Measurements from ENCODE around the gene CYBA.
A peak's percentile ranks its signal among the peaks of the same experiment; 100 is the strongest.

CYBA gene

DNA sequence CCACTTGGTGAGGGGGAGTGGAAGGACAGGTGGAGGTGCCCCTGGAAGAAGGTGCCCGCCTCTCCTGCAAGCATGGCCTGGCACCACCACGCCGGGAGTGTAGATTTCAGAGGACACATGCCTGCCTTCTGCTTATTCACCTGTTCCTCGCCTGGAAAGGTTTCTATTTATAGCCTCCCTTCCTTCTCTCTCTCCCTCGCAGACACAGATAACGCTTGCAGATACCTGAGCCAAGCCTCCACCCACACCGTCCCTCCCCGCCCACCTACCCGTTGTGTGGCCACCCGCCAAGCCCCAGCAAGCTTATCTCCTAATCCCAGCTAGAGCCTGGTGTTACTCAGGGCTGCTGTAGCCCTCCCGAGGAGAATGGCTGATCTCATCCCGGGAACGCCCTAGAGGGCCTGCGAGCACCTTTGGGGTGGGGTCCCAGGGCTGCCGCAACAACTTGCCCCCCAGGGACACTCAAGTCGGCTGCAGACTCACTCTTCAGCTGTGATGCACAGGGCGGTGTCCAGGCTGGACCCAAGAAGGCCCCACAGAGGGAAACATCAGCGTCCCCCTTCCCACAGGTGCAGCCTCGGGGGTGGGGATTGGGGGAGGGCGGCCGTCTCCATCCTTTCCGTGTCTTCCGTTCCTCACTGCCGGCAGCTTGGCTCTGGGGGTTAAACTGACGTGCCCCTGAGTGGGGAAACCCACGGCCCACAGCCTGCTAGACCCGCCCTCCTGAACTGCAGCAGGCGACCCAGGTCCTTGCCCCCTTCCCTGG, 37.3 kb upstream of the CYBA start:
- no peak for TF ChIP-seq CTCF (IDR thresholded peaks at IDR 0.05; ENCODE audit: insufficient read depth, low read length, poor library complexity, severe bottlenecking)
- no peaks in the 10 kb centered on the region for H3K36me3 ChIP-seq (ENCODE audit: control insufficient read depth, insufficient read depth, low read length)
- H3K27me3 ChIP-seq (replicated peaks; ENCODE audit: control insufficient read depth, insufficient read depth, low read length) = peaks cover 1% of the 10 kb centered on the region; the same call in 1 of the 2 replicates
- H3K4me3 ChIP-seq (replicated peaks; ENCODE audit: low read depth, low read length) = no peak overlapping the region
- DNase-seq (ENCODE audit: extremely low read depth, insufficient read length) = no peak

DNA sequence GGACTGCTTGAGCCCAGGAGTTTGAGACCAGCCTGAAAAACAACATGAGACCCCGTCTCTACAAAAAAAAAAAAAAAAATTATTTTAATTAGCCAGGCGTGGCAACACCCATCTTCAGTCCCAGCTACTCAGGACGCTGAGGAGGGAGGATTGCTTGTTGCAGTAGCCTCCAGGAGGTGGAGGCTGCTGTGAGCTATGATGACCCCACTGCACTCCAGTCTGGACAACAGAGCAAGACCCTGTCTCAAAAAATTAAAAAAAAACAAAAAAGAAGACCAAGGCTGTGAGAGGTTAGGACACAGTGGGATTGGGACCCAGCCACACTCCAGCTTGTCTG, 36.8 kb upstream of the CYBA start:
- H3K27me3 ChIP-seq (replicated peaks; ENCODE audit: control insufficient read depth, insufficient read depth, low read length) = peaks cover 1% of the 10 kb centered on the region; the same call in 1 of the 2 replicates
- no peak for DNase-seq (ENCODE audit: extremely low read depth, insufficient read length)

GRCh38 chr16:88687254-88687576, 36.4 kb upstream of the CYBA start:
- no peak for TF ChIP-seq CTCF (IDR thresholded peaks at IDR 0.05; ENCODE audit: insufficient read depth, low read length, poor library complexity, severe bottlenecking)
- DNase-seq (ENCODE audit: extremely low read depth, insufficient read length) = no peak
- no peaks in the 10 kb centered on the region for H3K36me3 ChIP-seq (ENCODE audit: control insufficient read depth, insufficient read depth, low read length)
- no peak overlapping the region for H3K4me3 ChIP-seq (replicated peaks; ENCODE audit: low read depth, low read length)
- H3K27me3 ChIP-seq (replicated peaks; ENCODE audit: control insufficient read depth, insufficient read depth, low read length) = peaks cover 1% of the 10 kb centered on the region; the same call in 1 of the 2 replicates

More for the DNA sequence above, 36.8 kb upstream of the CYBA start:
- Histone ChIP-seq H3K4me3 (replicated peaks; ENCODE audit: low read depth, low read length) (no peak overlapping the region), H3K36me3 (ENCODE audit: control insufficient read depth, insufficient read depth, low read length) (no peaks in the 10 kb centered on the region)
- TF ChIP-seq CTCF (IDR thresholded peaks at IDR 0.05; ENCODE audit: insufficient read depth, low read length, poor library complexity, severe bottlenecking) = no peak

DNA sequence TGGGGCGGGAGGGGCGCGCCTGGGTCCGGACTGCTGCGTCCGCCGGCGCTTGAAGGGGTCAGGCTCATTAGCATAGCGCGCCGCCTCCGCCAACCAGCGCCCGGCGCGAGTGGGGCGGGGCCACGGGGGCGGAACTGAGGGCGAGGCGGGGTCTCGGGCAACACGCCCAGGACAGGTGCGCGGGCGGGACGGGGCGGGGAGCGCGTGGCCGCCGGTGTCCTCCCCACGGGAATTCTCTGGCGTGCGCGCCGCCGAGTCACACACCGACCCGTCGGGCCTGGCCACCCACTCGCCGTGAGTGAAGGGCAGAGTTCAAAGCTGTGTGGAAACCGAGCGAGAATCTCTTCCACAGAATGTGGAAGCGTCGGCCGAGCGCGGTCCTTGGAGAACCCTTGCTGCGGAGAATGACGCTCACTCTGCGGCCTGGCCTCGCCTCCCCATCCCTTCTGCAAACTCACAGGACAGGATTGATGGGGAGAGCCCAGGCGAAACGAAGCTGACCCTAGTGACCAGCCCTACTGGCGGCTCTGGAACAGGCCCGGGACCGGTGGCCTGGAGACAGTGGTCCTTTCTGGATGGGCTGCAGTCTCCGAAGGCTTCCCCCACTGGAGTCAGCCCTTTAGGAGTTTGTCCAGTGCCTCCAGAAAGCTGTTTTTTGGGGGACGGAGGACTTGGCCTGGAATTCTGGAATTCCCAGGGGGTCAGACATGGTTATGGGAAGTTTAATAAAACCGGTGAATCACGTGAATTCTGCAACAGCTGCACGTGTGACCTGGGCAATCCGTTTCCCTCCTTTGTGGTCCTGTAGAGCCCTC, 35.8 kb upstream of the CYBA start, which contains the start of gene SNAI3:
Gene SNAI3 (minus strand): TSS at position 69 of the 815 bp plus-strand sequence. CDS start 101 bp downstream, outside the sequence.
- H3K36me3 ChIP-seq (ENCODE audit: control insufficient read depth, insufficient read depth, low read length) = no peaks in the 10 kb centered on the region
- peak within 1 kb of the TSS; percentile 81 for H3K4me3 ChIP-seq (replicated peaks; ENCODE audit: low read depth, low read length)
- peaks cover 1% of the 10 kb centered on the region; the same call in 1 of the 2 replicates for H3K27me3 ChIP-seq (replicated peaks; ENCODE audit: control insufficient read depth, insufficient read depth, low read length)
- DNase-seq (ENCODE audit: extremely low read depth, insufficient read length) = peak; percentile 90
- TF ChIP-seq CTCF (IDR thresholded peaks at IDR 0.05; ENCODE audit: insufficient read depth, low read length, poor library complexity, severe bottlenecking) = no peak

DNA sequence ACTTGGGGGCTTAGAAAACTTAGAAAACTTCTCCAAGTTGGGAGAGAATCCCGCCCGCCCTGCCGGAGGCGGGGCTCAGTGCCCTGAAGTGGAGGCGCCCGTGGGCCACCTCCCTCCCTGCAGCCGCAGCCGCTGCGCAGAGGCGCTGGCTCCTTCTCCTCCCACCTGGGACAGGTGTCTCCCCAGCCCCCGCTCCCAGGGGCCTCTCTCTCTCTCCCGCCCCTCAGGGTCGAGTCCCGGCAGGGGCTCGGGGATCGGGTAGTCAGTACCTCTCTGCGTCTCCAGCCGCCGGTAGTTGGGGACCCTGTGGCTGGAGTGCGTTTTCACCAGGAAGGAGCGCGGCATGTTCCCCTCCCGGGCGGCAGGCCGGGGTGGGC, 35.2 kb upstream of the CYBA start:
- no peak for TF ChIP-seq CTCF (IDR thresholded peaks at IDR 0.05; ENCODE audit: insufficient read depth, low read length, poor library complexity, severe bottlenecking)
- H3K4me3 ChIP-seq (replicated peaks; ENCODE audit: low read depth, low read length) = peak overlapping the region; percentile 81
- no peaks in the 10 kb centered on the region for H3K36me3 ChIP-seq (ENCODE audit: control insufficient read depth, insufficient read depth, low read length)
- no peak for DNase-seq (ENCODE audit: extremely low read depth, insufficient read length)
- H3K27me3 ChIP-seq (replicated peaks; ENCODE audit: control insufficient read depth, insufficient read depth, low read length) = peaks cover 1% of the 10 kb centered on the region; the same call in 1 of the 2 replicates
